Measurements from ENCODE around the gene FCRL5.
"Not testable (repeated sequence)": the region's sequence is repeated elsewhere in the genome, so short reads cannot be mapped to it uniquely, and the experiment has no call there.

FCRL5 gene

DNA sequence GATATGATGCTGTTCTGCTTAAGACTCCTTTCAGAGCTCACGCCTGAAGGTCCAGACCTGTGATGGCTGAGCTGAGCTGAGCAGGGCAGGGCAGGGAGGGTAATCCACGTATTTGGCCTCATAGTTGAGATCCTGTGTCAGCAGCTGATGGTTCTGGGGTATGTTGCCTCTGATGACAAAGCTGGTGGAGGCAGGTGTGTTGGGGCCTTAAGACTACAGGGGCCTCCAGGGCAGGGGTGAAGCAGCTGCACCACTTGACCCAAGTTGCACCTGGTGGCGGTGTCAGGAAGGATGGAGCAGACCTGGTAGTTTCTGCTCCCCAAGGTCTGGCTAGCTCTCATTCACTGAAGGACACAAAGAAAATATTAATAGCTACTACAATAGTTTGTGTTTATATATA, 57.0 kb downstream of the FCRL5 start:
- no peak for DNase-seq (ENCODE audit: insufficient read length, low spot score)
- no peak for TF ChIP-seq PAX5 (IDR thresholded peaks at IDR 0.05; ENCODE audit: insufficient read depth, low read length, severe bottlenecking)
- no peak for TF ChIP-seq TAF1 (IDR thresholded peaks at IDR 0.05; ENCODE audit: low read depth, low read length)
- TF ChIP-seq POLR2A (IDR thresholded peaks at IDR 0.05; ENCODE audit: low read depth, low read length): no peak
- no peak for TF ChIP-seq POU2F2 (IDR thresholded peaks at IDR 0.05; ENCODE audit: low read depth, low read length)
- no peak for TF ChIP-seq POLR2AphosphoS5 (IDR thresholded peaks at IDR 0.05; ENCODE audit: low read depth, low read length)
- TF ChIP-seq SPI1 (IDR thresholded peaks at IDR 0.05; ENCODE audit: low read depth, low read length): no peak

DNA sequence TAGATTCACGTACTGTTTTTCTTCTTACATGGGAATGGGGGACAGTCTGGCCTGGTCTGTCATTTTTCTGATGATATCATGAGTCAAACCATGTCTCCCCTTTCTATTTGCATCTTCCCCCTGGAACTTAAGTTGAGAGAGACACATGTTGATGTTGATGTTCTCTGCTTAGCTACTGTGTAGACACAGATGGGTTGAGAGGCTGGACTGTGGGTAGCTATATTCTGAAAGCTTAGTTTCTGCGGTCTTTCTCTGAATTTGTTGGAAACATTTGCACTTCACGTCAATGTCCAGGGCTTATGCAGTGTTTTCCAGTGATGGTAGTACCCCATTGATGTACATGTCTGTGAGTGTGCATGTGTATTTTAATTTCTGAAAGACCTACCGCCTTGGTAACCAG, 58.2 kb downstream of the FCRL5 start:
- no peak for TF ChIP-seq POLR2AphosphoS5 (IDR thresholded peaks at IDR 0.05; ENCODE audit: low read depth, low read length)
- no peak for TF ChIP-seq TAF1 (IDR thresholded peaks at IDR 0.05; ENCODE audit: low read depth, low read length)
- TF ChIP-seq POLR2A (IDR thresholded peaks at IDR 0.05; ENCODE audit: low read depth, low read length): no peak
- no peak for TF ChIP-seq PAX5 (IDR thresholded peaks at IDR 0.05; ENCODE audit: insufficient read depth, low read length, severe bottlenecking)
- TF ChIP-seq SPI1 (IDR thresholded peaks at IDR 0.05; ENCODE audit: low read depth, low read length): no peak
- TF ChIP-seq POU2F2 (IDR thresholded peaks at IDR 0.05; ENCODE audit: low read depth, low read length): no peak
- FAIRE-seq (no peak), DNase-seq (ENCODE audit: insufficient read length, low spot score) (no peak)

More for the DNA sequence above, 57.0 kb downstream of the FCRL5 start:
- FAIRE-seq: no peak

DNA sequence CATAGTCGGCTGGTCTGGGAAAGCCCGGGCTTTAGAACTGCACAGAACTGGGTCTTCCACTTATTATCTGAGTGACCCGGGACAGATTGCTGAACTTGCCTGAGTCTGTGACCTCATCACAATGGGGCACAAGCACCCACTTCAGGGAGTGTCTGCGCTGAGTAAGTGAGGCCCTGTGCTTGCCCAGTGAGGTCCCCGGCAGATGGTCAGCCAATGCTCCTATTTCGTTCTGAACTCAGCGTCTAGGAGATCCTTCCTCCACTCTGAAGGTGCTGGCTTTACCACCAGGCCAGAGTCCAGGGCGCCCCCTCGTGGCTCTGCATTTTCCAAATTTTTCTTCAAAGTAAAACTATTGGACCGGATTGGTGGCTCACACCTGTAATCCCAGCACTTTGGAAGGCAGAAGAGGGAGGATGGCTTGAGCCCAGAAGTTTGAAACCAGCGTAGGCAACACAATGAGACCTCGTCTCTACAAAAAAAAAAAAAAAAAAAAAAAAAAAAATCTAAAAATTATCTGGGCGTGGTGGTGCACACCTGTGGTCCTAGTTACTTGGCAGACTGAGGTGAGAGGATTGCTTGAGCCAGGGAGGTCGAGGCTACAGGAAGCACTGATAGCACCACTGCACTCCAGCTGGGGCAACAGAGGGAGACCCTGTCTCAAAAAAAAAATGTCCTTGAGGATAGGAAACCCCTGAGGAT, 61.7 kb downstream of the FCRL5 start:
- no peak for DNase-seq (ENCODE audit: insufficient read length, low spot score)
- no peak for TF ChIP-seq PAX5 (IDR thresholded peaks at IDR 0.05; ENCODE audit: insufficient read depth, low read length, severe bottlenecking)
- TF ChIP-seq POLR2A (IDR thresholded peaks at IDR 0.05; ENCODE audit: low read depth, low read length): no peak
- no peak for TF ChIP-seq POLR2AphosphoS5 (IDR thresholded peaks at IDR 0.05; ENCODE audit: low read depth, low read length)
- no peak for TF ChIP-seq POU2F2 (IDR thresholded peaks at IDR 0.05; ENCODE audit: low read depth, low read length)
- TF ChIP-seq TAF1 (IDR thresholded peaks at IDR 0.05; ENCODE audit: low read depth, low read length): no peak
- TF ChIP-seq SPI1 (IDR thresholded peaks at IDR 0.05; ENCODE audit: low read depth, low read length): no peak
- FAIRE-seq: no peak

DNA sequence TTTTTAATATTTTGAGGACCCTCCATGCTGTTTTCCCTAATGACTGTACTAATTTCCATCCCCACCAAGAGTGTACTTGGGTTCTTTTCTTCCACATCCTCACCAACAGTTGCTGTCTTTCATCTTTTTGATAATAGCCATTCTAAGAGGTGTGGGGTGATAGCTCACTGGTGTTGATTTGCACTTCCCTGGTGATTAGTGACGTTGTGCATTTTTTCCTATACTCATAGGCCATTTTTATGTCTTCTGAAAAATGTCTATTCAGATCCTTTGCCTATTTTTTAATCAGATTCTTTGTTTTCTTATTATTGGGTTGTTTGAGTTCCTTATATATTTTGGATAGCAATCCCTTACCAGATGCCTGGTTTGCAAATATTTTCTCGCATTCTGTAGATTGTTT, 64.2 kb downstream of the FCRL5 start:
- no peak for FAIRE-seq
- DNase-seq (ENCODE audit: insufficient read length, low spot score): no peak

DNA sequence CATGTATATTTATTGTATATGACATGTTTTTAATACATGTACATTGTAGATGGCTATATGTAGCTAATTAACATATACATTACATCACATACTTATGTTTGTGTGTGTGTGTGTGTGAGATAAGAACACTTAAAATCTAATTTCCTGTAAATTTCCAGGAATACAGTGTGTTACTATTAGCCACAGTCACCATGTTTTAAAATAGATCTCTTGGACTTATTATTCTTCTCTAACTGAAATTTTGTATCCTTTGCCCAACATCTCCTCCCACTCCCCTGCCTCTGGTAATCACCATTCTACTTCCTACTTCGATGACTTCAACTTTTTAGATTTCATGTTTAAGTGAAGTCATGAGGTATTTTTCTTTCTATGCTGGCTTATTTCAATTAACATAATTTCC, 64.8 kb downstream of the FCRL5 start:
- FAIRE-seq: no peak
- TF ChIP-seq PAX5 (IDR thresholded peaks at IDR 0.05; ENCODE audit: insufficient read depth, low read length, severe bottlenecking): no peak
- no peak for TF ChIP-seq POLR2A (IDR thresholded peaks at IDR 0.05; ENCODE audit: low read depth, low read length)
- no peak for TF ChIP-seq TAF1 (IDR thresholded peaks at IDR 0.05; ENCODE audit: low read depth, low read length)
- TF ChIP-seq SPI1 (IDR thresholded peaks at IDR 0.05; ENCODE audit: low read depth, low read length): no peak
- no peak for TF ChIP-seq POU2F2 (IDR thresholded peaks at IDR 0.05; ENCODE audit: low read depth, low read length)
- TF ChIP-seq POLR2AphosphoS5 (IDR thresholded peaks at IDR 0.05; ENCODE audit: low read depth, low read length): no peak
- DNase-seq (ENCODE audit: insufficient read length, low spot score): no peak

More for the DNA sequence above, 64.2 kb downstream of the FCRL5 start:
- TF ChIP-seq POLR2AphosphoS5 (IDR thresholded peaks at IDR 0.05; ENCODE audit: low read depth, low read length): no peak
- no peak for TF ChIP-seq PAX5 (IDR thresholded peaks at IDR 0.05; ENCODE audit: insufficient read depth, low read length, severe bottlenecking)
- no peak for TF ChIP-seq SPI1 (IDR thresholded peaks at IDR 0.05; ENCODE audit: low read depth, low read length)
- no peak for TF ChIP-seq TAF1 (IDR thresholded peaks at IDR 0.05; ENCODE audit: low read depth, low read length)
- no peak for TF ChIP-seq POLR2A (IDR thresholded peaks at IDR 0.05; ENCODE audit: low read depth, low read length)

- TF ChIP-seq POLR2A (IDR thresholded peaks at IDR 0.05; ENCODE audit: low read depth, low read length): no peak
- TF ChIP-seq TAF1 (IDR thresholded peaks at IDR 0.05; ENCODE audit: low read depth, low read length): no peak
- TF ChIP-seq POU2F2 (IDR thresholded peaks at IDR 0.05; ENCODE audit: low read depth, low read length): no peak
- no peak for TF ChIP-seq PAX5 (IDR thresholded peaks at IDR 0.05; ENCODE audit: insufficient read depth, low read length, severe bottlenecking)
- TF ChIP-seq SPI1 (IDR thresholded peaks at IDR 0.05; ENCODE audit: low read depth, low read length): no peak
- TF ChIP-seq POLR2AphosphoS5 (IDR thresholded peaks at IDR 0.05; ENCODE audit: low read depth, low read length): no peak
- FAIRE-seq: no peak
Observed at GRCh38 chr1:157487096-157487495, 65.2 kb downstream of the FCRL5 start.

GRCh38 chr1:157486400-157486799, 65.9 kb downstream of the FCRL5 start:
- FAIRE-seq; DNase-seq (ENCODE audit: insufficient read length, low spot score): not testable (repeated sequence)

More at GRCh38 chr1:157487096-157487495, 65.2 kb downstream of the FCRL5 start:
- DNase-seq (ENCODE audit: insufficient read length, low spot score): no peak

DNA sequence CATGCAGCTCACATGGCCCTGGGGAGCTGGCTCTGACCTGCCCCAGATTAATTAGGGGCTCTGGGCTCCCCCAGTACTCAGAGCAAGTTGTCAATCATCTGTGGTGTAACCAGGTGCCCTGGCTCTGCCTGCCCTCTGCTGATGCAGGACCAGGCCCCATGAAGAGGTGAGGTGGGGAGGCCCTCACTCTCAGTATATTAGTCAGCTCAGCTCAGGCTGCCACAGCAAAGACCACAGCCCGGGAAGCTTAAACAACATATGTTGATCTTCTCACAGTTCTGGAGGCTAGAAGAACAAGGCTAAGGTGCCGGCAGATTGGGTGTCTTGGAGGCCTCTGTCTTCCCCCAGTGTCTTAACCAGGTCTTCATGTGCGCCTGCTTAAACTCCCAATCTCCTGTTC, 66.5 kb downstream of the FCRL5 start:
- no peak for FAIRE-seq
- DNase-seq (ENCODE audit: insufficient read length, low spot score): no peak
- TF ChIP-seq POLR2AphosphoS5 (IDR thresholded peaks at IDR 0.05; ENCODE audit: low read depth, low read length) (no peak), POU2F2 (IDR thresholded peaks at IDR 0.05; ENCODE audit: low read depth, low read length) (no peak), SPI1 (IDR thresholded peaks at IDR 0.05; ENCODE audit: low read depth, low read length) (no peak)

DNA sequence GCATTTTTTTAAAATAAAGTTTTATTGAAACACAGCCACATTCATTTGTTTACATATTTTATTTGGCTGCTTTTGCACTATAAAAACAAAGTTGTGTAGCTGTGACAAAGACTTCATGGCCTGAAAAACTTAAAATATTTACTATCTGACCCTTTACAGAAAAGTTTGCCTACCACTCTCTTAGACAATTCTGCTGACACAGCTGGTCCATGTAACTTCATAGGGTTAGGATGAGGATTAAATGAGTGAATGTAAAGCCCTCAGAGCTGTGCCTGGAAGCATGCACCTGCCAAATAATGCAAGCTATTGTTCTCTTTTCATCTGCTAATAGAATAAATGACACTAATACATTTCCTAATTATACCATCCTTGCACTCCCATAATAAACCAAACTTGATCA, 67.7 kb downstream of the FCRL5 start:
- no peak for FAIRE-seq
- no peak for TF ChIP-seq SPI1 (IDR thresholded peaks at IDR 0.05; ENCODE audit: low read depth, low read length)
- TF ChIP-seq POLR2A (IDR thresholded peaks at IDR 0.05; ENCODE audit: low read depth, low read length): no peak
- no peak for TF ChIP-seq POU2F2 (IDR thresholded peaks at IDR 0.05; ENCODE audit: low read depth, low read length)
- TF ChIP-seq PAX5 (IDR thresholded peaks at IDR 0.05; ENCODE audit: insufficient read depth, low read length, severe bottlenecking): no peak
- TF ChIP-seq POLR2AphosphoS5 (IDR thresholded peaks at IDR 0.05; ENCODE audit: low read depth, low read length): no peak
- no peak for TF ChIP-seq TAF1 (IDR thresholded peaks at IDR 0.05; ENCODE audit: low read depth, low read length)

GRCh38 chr1:157483635-157484034, 68.7 kb downstream of the FCRL5 start:
- no peak for FAIRE-seq
- TF ChIP-seq POLR2A (IDR thresholded peaks at IDR 0.05; ENCODE audit: low read depth, low read length) (no peak), SPI1 (IDR thresholded peaks at IDR 0.05; ENCODE audit: low read depth, low read length) (no peak), TAF1 (IDR thresholded peaks at IDR 0.05; ENCODE audit: low read depth, low read length) (no peak), POU2F2 (IDR thresholded peaks at IDR 0.05; ENCODE audit: low read depth, low read length) (no peak), PAX5 (IDR thresholded peaks at IDR 0.05; ENCODE audit: insufficient read depth, low read length, severe bottlenecking) (no peak), POLR2AphosphoS5 (IDR thresholded peaks at IDR 0.05; ENCODE audit: low read depth, low read length) (no peak)
- DNase-seq (ENCODE audit: insufficient read length, low spot score): no peak

More for the DNA sequence above, 67.7 kb downstream of the FCRL5 start:
- no peak for DNase-seq (ENCODE audit: insufficient read length, low spot score)

Measured in GM12891 (cell line).